ENCODE results near the gene RNF213.

- no peak for TF ChIP-seq CTCF (optimal IDR thresholded peaks at IDR 0.05 in 1 of 3, IDR thresholded peaks at IDR 0.05 in 1 of 3, conservative IDR thresholded peaks at IDR 0.05 in 1 of 3; ENCODE audit: extremely low read depth in 1 of 3, insufficient read depth in 2 of 3, low read length in 3 of 3)
- TF ChIP-seq EZH2 (IDR thresholded peaks at IDR 0.05; ENCODE audit: low read length), result no peak
These were observed 34.0 kb downstream of the RNF213 start for GRCh38 chr17:80294653-80295052.

Data from keratinocyte (primary cell).